Midbrain (tissue), 1 donor: ENCODE data around the gene SUPT5H.
"Not testable (repeated sequence)": the region's sequence is repeated elsewhere in the genome, so short reads cannot be mapped to it uniquely, and the experiment has no call there.

Experiments used
- DNase-seq: peaks from one replicate; lab custom pipeline; 2025; lab: John Stamatoyannopoulos, UW

Gene SUPT5H

GRCh38 chr19:39467941-39468340 is 22.6 kb downstream of the SUPT5H start:
- DNase-seq = no peak

- no peak for DNase-seq
Measured at GRCh38 chr19:39469036-39469435, 23.7 kb downstream of the SUPT5H start.

- no peak for DNase-seq
Measured at GRCh38 chr19:39469567-39469966, 24.2 kb downstream of the SUPT5H start.

GRCh38 chr19:39470724-39471339 is 25.4 kb downstream of the SUPT5H start:
- DNase-seq = no peak

- no peak for DNase-seq
Measured at GRCh38 chr19:39471756-39472536, 26.6 kb downstream of the SUPT5H start.

DNA sequence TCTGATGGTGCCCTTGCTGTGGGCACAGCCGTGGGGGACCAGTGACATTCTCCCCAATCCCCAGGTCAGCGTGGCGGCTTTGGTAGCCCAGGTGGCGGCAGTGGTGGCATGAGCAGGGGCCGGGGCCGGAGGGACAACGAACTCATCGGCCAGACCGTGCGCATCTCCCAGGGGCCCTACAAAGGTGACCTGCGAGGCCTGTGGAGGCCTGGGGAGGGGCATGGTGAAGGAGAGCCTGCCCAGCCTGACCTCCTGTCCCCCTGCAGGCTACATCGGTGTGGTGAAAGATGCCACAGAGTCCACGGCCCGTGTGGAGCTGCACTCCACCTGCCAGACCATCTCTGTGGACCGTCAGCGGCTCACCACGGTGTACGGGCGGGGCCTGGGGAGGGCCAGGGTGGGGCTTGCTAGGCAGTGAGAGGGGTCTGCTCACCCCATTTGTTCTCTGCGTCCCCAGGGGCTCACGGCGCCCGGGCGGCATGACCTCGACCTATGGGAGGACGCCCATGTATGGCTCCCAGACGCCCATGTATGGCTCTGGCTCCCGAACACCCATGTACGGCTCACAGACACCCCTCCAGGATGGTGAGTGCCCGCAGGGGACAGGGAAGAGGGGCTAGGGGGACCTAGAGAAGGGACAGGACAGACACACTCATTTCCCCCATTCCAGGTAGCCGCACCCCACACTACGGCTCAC is 27.5 kb downstream of the SUPT5H start:
- DNase-seq = no peak

- DNase-seq = no peak
Measured at GRCh38 chr19:39473443-39473960, 28.1 kb downstream of the SUPT5H start.

DNA sequence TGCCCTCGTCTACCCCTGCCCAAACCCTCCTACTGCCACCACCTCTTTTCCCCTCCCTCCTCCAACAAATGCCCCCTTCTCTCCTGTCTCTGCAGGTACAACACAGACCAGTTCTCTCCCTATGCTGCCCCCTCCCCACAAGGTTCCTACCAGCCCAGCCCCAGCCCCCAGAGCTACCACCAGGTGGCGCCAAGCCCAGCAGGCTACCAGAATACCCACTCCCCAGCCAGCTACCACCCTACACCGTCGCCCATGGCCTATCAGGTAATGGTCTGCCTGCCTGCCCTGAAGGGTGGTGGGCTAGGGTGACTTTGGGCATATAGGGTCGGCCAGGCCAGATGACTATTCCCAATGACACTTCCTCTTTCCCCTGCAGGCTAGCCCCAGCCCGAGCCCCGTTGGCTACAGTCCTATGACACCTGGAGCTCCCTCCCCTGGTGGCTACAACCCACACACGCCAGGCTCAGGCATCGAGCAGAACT is 28.8 kb downstream of the SUPT5H start:
- DNase-seq = peak; percentile 14

- no peak for DNase-seq
Measured at GRCh38 chr19:39475748-39476147, 30.4 kb downstream of the SUPT5H start.

DNA sequence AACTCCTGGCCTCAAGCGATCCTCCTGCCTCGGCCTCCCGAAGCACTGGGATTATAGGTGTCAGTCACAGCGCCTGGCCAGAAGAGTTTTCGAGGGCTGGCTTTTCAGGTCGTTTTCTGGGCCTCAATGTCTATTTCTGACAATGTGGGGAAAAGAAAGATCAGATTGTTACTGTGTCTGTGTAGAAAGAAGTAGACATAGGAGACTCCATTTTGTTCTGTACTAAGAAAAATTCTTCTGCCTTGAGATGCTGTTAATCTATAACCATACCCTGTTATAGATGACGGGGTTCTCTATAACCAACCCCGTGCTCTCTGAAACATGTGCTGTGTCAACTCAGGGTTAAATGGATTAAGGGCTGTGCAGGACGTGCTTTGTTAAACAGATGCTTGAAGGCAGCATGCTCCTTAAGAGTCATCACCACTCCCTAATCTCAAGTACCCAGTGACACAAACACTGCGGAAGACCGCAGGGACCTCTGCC is 34.0 kb downstream of the SUPT5H start:
- not testable (repeated sequence) for DNase-seq

DNA sequence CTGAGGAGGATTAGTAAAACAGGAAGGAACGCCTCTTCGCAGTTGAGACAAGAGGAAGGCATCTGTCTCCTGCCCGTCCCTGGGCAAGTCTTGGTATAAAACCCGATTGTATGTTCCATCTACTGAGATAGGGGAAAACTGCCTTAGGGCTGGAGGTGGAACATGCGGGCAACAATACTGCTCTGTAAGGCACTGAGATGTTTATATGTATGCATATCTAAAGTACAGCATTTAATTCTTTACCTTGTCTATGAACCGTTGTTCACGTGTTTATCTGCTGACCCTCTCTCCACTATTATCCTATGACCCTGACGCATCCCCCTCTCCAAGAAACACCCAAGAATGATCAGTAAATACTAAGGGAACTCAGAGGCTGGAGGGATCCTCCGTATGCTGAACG is 34.5 kb downstream of the SUPT5H start:
- no peak for DNase-seq

DNA sequence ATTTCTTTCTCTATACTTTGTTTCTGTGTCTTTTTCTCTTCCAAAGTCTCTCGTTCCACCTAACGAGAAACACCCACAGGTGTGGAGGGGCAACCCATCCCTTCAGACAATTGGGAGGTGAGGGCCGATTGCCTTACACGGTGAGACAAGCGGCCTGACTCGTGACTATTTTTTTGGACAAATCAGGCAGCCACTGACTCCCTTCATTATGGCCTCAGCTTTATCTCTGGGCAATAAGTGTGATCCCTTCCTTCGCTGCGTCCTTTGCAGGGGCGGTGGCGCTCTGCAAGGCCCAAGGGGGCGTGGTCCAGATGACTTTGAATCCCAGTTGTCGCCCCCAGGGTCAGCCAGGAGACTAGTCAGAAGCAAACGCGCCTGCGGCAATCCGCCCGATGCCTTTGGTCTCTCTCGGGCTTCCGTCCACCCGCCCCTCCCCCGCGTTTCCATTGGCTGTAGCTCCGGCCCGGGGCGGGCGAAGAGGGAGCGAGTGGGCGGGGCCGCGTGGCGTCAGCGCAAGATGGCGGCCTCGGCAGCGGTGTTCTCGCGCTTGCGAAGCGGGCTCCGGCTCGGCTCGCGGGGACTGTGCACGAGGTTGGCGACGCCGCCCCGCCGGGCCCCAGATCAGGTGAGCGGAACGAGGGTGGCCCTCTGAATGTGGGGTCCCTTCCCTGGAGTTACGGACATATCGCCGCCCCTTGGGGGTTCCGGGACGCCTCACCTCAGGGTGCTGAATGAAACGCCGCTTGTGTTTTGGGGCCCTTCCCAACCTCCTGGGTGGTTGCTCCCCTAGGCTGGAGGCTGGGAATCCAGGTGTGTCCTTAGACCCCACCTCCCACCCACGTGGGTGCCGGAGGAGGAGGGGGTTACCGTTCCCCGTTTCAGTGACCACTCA is 35.2 kb downstream of the SUPT5H start, which contains the start of gene TIMM50:
TIMM50 (plus strand) TSS at position 502 of the 892 bp plus-strand sequence; CDS start at position 518, 16 bp downstream.
- DNase-seq = peak; percentile 95

DNA sequence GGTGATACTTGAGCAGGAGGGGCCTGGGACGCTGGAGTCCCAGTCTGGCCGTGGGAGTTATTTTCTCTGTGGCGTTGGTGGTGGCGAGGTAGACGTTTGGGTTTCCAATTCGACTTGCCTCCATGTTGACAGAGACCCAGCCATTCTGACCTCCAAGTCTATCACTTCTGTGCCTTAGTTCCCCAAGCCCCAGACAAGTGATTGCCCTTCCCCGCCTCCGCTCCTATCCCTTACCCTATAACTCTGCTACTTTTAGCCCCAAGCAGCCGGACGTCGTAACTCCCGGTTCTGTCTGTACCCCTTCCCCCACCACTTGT is 35.8 kb downstream of the SUPT5H start:
- no peak for DNase-seq

DNA sequence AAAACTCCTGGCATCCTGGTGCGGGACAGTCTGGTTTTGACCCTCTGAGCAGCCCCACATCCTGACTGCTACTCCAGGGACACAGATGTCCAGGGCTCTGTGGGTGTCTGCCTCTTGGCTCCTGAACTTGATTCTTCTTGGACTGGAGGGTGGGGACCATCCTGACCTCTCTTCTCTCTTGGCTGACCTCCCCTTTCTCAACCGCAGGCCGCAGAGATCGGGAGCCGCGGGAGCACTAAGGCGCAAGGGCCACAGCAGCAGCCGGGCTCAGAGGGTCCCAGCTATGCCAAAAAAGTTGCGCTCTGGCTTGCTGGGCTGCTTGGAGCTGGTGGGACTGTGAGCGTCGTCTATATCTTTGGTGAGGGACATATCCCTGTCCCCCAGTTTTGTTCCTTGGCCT is 36.3 kb downstream of the SUPT5H start:
- DNase-seq = no peak

DNA sequence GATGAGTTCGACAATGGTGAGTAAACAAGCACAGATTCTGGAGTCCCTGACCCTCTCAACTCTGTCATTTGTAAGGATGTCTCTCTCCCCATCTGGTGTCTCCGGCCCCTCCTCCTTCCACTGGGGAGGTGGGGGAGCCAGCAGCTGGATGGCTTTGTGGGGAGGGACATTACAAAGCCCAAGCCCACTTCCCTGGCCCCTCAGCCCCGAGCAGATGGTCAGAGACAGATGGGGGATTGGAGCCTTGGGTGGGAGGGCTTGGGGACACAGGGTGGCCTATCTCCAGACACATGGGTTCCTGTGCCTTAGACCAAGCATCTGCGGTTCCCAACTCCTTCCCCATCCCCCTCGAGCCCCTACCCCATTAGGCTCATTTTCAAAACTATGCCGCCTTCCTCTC is 37.8 kb downstream of the SUPT5H start:
- DNase-seq = no peak

DNA sequence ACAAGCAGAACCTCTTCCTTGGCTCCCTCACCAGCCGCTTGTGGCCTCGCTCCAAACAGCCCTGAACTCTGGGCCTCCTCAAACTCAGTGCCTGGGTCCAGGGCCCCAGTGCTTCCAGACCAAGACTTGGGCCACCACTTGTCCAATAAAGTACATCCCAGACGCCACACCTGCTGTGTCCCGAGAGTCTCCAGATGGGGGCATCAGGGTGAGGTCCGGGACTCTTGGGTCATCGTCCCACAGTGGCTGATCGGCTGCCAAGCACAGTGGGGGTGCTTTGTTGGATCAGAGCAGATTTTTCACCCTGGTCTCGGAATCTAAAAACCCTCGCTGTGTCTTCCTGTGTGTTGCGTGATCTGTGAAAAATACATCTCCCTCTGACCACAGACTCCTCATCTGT is 44.4 kb downstream of the SUPT5H start:
- DNase-seq = no peak

DNA sequence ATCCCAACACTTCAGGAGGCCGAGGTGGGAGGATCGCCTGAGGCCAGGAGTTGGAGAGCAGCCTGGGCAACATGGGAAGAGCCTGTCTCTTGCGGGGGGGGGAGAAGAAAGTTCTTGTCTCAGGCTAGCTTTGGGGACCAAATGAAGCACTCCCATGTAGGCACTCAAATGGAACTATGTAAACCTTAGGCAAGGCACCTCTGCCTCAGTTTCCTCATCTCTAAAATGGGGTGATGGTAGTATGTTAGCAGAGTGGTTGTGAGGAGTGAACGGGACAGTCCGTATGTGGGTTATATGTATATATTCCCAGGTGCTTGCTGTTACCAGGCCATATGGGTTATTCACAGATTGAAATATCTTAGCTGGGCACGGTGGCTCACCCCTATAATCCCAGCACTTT is 46.8 kb downstream of the SUPT5H start:
- DNase-seq = no peak

GRCh38 chr19:39492788-39493187 is 47.4 kb downstream of the SUPT5H start:
- DNase-seq = no peak

DNA sequence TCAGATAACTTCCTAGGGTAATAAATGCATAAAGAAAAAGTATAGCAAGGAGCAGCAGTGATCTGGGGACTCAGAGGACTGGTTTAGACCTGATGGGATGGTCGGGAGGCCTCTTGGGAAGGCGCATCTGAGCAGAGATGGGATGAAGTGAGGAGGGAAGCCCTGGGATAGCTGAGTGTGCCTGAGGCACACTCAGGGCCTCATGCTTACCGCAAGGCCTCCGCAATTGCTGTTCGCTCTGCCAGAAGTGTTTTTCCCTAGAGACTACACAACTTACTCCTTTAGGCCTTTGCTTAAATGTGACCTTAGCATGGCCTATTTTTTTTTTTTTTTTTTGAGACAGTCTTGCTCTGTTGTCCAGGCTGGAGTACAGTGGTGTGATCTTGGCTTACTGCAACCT is 49.3 kb downstream of the SUPT5H start:
- DNase-seq = no peak

- DNase-seq = no peak
Measured at GRCh38 chr19:39496063-39496462, 50.7 kb downstream of the SUPT5H start.

GRCh38 chr19:39497701-39497995 is 52.3 kb downstream of the SUPT5H start:
- no peak for DNase-seq
